ENCODE data around the gene PDGFB.

- TF ChIP-seq YY1 (IDR thresholded peaks at IDR 0.05; ENCODE audit: insufficient read depth, insufficient read length) (no peak), SUZ12 (IDR thresholded peaks at IDR 0.05; ENCODE audit: extremely low read depth, insufficient read depth, insufficient read length) (no peak)
Observed at GRCh38 chr22:39214006-39214382, 30.8 kb downstream of the PDGFB start.

Measured in NT2/D1 (cell line).